Measurements from ENCODE around the gene TUFT1. TPM values are rescaled to one million over a fixed set of nuclear protein-coding genes. Genes with fewer than 3 reads are reported as not detected.

The TUFT1 gene
- total and polyA plus RNA-seq, 10 donors = 0.67 to 1.9 (median 1.3) TPM

- H3K27ac ChIP-seq = no peak overlapping the region
- H3K9me3 ChIP-seq = no peaks in the 10 kb centered on the region
- intact Hi-C loops (cut with DNase I; ENCODE audit: low total_unique reads) = no loop called here
- H3K4me1 ChIP-seq = no peaks in the 10 kb centered on the region
- no peaks in the 10 kb centered on the region for H3K36me3 ChIP-seq
- DNase-seq = no peak
- WGBS, 5 donors = 92 to 98% (median 95%) methylated on average over 3 of the region's 3 CpGs
- H3K27me3 ChIP-seq (replicated peaks in 1 of 7) = no peaks in the 10 kb centered on the region
- TF ChIP-seq POLR2AphosphoS5 (IDR thresholded peaks at IDR 0.05) (no peak), POLR2A (IDR thresholded peaks at IDR 0.05) (no peak)
- H3K4me3 ChIP-seq = no peak overlapping the region
These were observed 7.8 kb downstream of the TUFT1 start for GRCh38 chr1:151547900-151548230.

- Histone ChIP-seq H3K27me3 (replicated peaks in 1 of 7) (no peaks in the 10 kb centered on the region), H3K36me3 (no peaks in the 10 kb centered on the region), H3K4me3 (no peak overlapping the region), H3K27ac (no peak overlapping the region), H3K9me3 (no peaks in the 10 kb centered on the region), H3K4me1 (no peaks in the 10 kb centered on the region)
- 83 to 100% (median 93%) methylated on average over 2 of the region's 2 CpGs for WGBS, 5 donors
- intact Hi-C loops (cut with DNase I; ENCODE audit: low total_unique reads) = no loop called here
- peak; percentile 48 for DNase-seq
- TF ChIP-seq CTCF (IDR thresholded peaks at IDR 0.05 in 8 of 11, conservative IDR thresholded peaks at IDR 0.05 in 3 of 11) (no peak), POLR2A (IDR thresholded peaks at IDR 0.05) (no peak), POLR2AphosphoS5 (IDR thresholded peaks at IDR 0.05) (no peak)
These were observed 9.1 kb downstream of the TUFT1 start for GRCh38 chr1:151549199-151549598.

GRCh38 chr1:151553659-151554058, 13.6 kb downstream of the TUFT1 start:
- Histone ChIP-seq H3K27ac (no peak overlapping the region), H3K9me3 (no peaks in the 10 kb centered on the region), H3K36me3 (no peaks in the 10 kb centered on the region), H3K4me1 (no peaks in the 10 kb centered on the region), H3K4me3 (no peak overlapping the region), H3K27me3 (replicated peaks in 1 of 7) (no peaks in the 10 kb centered on the region)
- intact Hi-C loops (cut with DNase I; ENCODE audit: low total_unique reads) = no loop called here
- DNase-seq = no peak
- no peak for TF ChIP-seq POLR2AphosphoS5 (IDR thresholded peaks at IDR 0.05)
- no peak for TF ChIP-seq CTCF (IDR thresholded peaks at IDR 0.05 in 8 of 11, conservative IDR thresholded peaks at IDR 0.05 in 3 of 11)
- no peak for TF ChIP-seq POLR2A (IDR thresholded peaks at IDR 0.05)
- 85 to 96% (median 91%) methylated on average over 4 of the region's 4 CpGs for WGBS, 5 donors

GRCh38 chr1:151556052-151556451, 15.9 kb downstream of the TUFT1 start:
- intact Hi-C loops (cut with DNase I; ENCODE audit: low total_unique reads) = no loop called here
- TF ChIP-seq POLR2AphosphoS5 (IDR thresholded peaks at IDR 0.05) (no peak), POLR2A (IDR thresholded peaks at IDR 0.05) (no peak), CTCF (IDR thresholded peaks at IDR 0.05 in 8 of 11, conservative IDR thresholded peaks at IDR 0.05 in 3 of 11) (no peak)
- H3K4me3 ChIP-seq = no peak overlapping the region
- H3K27me3 ChIP-seq (replicated peaks in 1 of 7) = no peaks in the 10 kb centered on the region
- no peaks in the 10 kb centered on the region for H3K9me3 ChIP-seq
- H3K36me3 ChIP-seq = no peaks in the 10 kb centered on the region
- DNase-seq = no peak
- H3K27ac ChIP-seq = no peak overlapping the region
- 85 to 98% (median 89%) methylated on average over 2 of the region's 2 CpGs for WGBS, 5 donors
- no peaks in the 10 kb centered on the region for H3K4me1 ChIP-seq

- Histone ChIP-seq H3K4me1 (no peaks in the 10 kb centered on the region), H3K27ac (no peak overlapping the region), H3K27me3 (replicated peaks in 1 of 7) (no peaks in the 10 kb centered on the region), H3K9me3 (no peaks in the 10 kb centered on the region), H3K36me3 (peaks cover 0 to 9% (median 0%) of the 10 kb centered on the region in 6 donors), H3K4me3 (no peak overlapping the region)
- DNase-seq = no peak
- intact Hi-C loops (cut with DNase I; ENCODE audit: low total_unique reads) = no loop called here
- no peak for TF ChIP-seq POLR2A (IDR thresholded peaks at IDR 0.05)
- no peak for TF ChIP-seq CTCF (IDR thresholded peaks at IDR 0.05 in 8 of 11, conservative IDR thresholded peaks at IDR 0.05 in 3 of 11)
- no peak for TF ChIP-seq POLR2AphosphoS5 (IDR thresholded peaks at IDR 0.05)
- 46 to 100% (median 69%) methylated on average over 1 of the region's 1 CpG for WGBS, 5 donors
These were observed 22.6 kb downstream of the TUFT1 start for GRCh38 chr1:151562661-151563060.

Data from spleen (tissue), 11 donors.